ENCODE data around the gene ITSN1.

The ITSN1 gene

GRCh38 chr21:33817138-33817537 lies 174.8 kb downstream of the ITSN1 start:
- DNase-seq: no peak

- no peak for DNase-seq
These were observed 175.6 kb downstream of the ITSN1 start for GRCh38 chr21:33817663-33818451.

GRCh38 chr21:33820230-33820770 lies 178.0 kb downstream of the ITSN1 start:
- DNase-seq: no peak

DNA sequence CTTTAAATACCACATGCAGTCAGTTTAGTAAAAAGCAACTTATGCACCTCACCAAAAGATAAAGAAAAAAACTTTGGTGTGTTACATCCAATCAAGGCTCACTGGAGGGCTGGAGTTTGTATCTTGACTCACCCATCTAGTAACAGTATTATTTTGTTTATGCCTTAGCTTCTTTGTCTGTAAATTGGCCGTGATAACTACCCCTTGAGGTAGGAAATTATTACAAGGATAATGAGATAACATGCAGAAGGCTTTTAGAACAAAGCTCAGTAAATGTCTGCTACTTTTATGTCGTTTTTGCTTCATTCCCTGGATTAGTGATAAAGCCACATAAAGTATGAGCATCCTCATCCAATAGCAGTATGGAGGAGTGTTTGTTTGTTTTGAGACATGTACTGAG lies 178.5 kb downstream of the ITSN1 start:
- DNase-seq: no peak

GRCh38 chr21:33821503-33822322 lies 179.4 kb downstream of the ITSN1 start:
- no peak for DNase-seq

- DNase-seq: no peak
These were observed 182.0 kb downstream of the ITSN1 start for GRCh38 chr21:33824156-33824941.

DNA sequence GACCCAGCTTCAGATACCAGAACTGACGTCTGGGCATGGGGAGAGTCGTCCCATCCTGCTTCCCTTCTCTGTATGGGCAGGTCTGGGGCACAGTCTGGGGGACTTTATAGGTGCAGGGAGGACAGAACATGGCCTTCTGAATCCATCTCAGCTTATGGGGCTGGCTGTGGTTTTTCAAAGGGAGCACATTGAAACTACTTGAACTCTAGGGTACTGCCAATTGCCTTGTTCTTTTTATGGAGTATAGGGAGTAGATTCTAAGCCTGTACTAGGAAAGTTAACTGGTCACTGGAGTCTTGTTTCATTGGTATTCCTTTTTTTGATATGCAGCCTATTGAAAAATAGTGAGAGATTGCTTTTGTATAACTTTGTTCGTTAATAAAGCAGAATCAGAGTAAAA lies 183.1 kb downstream of the ITSN1 start:
- no peak for DNase-seq

GRCh38 chr21:33825915-33826314 lies 183.6 kb downstream of the ITSN1 start:
- DNase-seq: no peak

- no peak for DNase-seq
These were observed 185.8 kb downstream of the ITSN1 start for GRCh38 chr21:33828083-33828482.

GRCh38 chr21:33828577-33828976 lies 186.3 kb downstream of the ITSN1 start:
- DNase-seq: no peak

DNA sequence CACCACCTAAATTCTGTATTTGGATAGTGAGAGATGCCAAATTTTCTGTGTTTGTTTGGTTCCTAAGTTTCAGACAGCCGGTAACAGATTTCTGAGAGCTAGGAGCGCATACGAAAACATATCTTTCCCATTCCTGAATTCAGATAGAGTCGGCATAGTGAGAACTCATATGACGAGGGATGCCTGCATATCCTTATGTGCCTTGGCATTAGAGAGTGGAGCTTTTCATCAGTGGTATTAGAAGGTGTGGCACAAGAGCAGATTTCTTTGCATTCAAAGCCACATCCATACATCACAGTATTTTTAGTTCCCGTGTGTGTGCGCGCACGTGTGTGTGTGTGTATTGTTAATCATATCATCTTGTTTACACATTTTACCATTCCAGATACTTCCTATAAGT lies 187.5 kb downstream of the ITSN1 start:
- DNase-seq: no peak

DNA sequence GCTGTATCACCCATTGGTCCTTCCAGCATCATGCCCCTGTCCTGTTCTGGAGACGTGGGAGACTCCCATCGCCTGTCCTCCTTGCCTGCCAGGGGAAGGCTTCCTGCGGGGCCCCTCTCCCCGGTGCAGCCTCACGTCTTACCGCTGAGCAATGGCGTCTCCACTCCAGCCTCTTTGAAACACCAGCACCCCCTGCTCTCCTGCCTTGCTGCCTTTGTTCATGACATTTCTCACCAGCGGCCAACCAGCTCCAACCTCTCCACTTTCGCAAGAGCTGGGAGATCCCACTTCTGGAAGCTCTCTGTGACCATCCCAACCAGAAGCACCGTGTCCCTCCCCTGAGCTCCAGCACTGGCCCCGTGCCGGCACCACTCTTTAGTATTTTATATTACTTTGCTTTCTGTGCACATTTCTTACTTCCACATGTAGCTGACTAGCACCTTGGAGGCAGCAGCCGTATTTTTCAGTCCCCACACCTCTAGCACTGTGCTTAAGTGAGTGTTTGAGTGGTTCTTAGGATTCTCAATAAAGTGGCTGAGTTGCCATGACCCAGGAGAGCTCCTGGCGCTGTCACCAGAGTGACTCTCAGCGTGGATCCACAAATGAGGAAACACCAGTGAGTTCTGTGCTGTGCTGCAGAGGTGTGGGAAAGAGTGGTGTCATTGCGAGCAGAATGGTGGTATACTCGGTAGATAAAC lies 189.8 kb downstream of the ITSN1 start:
- DNase-seq: no peak

DNA sequence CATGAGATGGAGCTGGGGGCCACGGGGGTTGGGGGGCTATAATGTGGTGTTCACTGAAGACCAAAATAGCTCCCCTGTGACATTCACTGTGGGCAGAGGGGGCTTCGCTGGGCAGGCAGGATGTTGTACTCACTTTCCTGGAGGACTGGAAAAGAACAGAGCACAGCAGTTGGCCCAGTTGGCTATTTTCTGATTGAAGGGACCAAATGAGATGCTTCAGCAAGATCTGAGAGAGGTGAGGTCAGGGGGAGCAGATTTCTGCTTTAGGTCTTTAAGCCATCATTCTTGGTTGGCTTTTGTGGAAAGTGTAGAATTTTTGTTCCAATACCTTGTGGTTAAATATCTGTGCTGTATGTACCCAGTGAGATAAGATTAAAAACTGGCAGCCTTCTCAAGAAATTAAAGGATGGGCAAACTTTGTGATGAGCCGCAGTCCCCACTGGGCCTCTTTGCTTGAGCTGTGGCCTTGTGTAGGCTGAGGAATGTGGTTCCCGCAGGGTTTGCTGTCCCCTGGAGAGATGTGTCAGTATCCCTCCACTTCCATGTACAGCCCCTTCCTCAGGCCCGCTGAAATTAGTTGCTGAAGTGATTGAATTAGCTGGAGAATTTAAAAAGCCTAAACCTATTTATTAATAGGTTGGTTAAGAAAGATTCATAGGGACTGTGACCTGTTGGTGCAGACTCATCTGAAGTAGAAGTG lies 192.7 kb downstream of the ITSN1 start:
- DNase-seq: no peak

- DNase-seq: no peak
These were observed 193.6 kb downstream of the ITSN1 start for GRCh38 chr21:33835920-33836319.

- no peak for DNase-seq
These were observed 194.1 kb downstream of the ITSN1 start for GRCh38 chr21:33836408-33836807.

DNA sequence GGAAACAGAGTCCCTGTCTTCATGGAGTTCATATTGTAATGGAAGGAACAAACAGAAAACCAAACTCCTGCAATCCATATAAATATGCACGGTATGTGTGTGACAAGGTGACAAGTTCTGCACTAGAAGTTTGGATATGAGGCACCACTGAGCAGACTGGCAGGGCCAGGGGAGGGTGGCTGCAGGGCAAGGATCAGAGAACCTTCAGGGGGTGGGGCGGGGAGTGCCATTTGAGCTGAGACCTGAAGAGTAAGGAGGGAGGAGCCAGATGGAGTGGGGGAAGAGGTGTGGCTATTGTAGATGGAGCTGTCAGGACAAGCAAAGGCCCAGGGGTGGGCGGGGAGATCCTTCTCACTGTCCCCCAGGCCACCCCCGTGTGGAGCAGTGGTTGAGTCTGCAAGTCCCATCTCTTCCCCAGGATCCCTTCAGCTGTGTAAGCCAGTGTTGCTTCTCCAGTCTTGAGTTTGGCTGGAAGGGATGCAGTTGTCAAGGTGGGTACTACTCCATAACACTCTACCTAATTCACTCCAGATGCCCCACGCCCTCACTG lies 196.9 kb downstream of the ITSN1 start:
- DNase-seq: no peak

DNA sequence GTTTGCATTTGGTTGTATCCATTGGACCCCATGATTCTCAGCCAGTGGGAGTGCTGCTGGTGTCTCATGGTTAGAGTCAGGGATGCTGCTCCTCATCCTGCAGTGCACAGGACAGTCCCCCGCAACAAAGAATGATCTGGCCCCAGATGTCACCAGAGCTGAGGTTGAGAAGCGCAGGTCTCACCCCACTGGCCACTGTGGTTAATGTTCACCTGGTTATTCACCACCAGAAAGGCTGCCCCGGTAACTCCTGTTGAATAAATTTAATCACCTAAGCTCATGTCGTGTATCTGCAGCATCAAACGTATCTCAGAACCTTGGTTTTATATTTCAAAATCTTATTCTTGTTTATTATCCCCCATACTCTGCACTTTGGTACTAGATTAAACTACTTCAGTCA lies 197.5 kb downstream of the ITSN1 start:
- no peak for DNase-seq

DNA sequence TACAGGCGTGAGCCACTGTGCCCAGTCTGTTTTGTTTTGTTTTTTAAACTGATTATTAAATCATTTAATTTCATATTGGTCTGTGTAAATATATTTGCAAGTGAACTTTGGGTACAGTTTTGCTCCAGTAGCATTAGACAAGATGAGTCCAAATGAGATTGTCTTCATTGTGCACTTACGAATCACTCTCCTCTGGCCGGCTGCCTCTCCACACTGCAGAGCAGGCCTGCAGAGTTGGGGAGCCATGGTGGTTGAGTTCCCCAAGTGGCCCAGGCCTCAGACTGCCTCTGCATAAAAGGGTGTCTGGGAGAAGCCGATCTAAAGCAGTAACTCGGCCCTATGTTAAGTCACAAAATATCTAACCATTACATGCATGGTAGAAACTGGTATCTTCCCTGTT lies 198.5 kb downstream of the ITSN1 start:
- no peak for DNase-seq

DNA sequence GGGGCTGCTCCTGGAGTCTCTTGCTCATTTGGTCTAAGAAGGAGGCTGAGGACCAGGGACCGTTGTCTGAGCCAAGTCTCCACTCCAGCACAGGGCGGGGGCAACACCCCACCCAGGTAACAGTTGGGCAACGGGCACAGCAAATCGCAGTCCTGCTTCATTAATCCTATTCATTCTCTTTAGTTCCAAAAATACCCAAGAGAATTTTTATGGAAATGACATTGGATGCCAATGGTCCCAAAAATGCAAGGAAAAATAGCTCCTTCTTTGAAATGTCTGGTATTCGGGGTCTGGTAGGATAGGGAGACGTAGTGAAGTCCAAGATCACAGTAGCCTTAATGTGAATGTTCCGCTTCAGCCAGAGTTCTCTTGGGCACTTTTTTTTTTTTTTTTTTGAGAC lies 199.3 kb downstream of the ITSN1 start:
- no peak for DNase-seq

DNA sequence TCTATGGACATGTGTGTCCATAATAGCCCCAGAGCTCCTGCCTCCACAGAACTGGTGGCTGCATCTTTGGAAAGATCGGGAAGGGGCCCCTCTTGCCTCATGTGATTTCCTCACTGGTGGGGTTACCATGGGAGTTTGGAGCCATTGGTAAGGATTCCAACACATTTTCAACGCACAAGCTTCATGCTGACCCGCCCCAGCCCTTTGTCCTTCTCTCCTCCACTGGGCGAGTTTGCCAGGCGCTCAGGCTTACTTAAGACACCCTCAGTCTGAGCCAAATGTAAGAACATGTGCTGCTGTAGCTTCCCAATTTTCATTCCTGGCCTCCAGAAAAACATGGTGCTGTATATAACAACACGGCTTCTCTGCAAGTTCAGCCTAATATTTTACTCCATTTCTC lies 200.9 kb downstream of the ITSN1 start:
- no peak for DNase-seq

DNA sequence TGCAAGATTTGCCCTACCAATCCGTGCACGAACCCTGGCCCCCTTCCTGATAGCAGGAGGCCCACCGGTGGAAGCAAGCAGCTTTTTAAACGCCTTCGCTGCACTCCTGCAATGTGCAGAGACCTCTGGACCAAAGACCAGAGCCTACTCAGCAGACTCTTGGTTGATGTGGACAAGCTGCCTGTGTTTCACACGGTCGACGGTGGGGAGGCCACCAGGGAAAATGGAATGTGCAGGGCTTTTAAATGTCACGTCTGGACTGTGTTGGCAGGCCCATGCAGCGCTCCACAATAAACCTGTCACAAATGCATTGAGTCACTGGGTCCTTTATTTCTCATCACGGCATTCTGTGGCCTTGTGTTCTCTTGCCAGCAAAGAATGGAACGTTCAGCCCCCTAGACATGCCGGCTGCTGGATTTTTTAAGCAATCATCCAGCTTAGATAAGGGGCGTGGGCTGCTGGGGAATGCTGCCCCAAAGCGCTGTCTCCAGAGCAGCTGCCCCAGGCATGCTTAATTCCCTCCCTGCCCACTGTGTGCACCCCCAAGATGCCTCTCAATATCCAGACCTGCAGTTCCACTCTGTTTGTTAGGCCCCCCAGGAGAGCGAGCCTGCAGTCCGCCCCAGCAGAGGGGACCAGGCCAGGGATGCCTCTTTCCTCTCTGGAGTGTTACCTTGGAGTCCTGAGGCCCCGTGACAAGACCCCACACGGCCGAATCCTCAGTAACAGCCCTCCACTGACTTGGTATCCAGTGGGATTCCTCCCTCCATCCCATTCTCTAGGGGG lies 202.0 kb downstream of the ITSN1 start:
- no peak for DNase-seq

Data from activated CD4-positive, alpha-beta T cell treated with anti-CD3 and anti-CD28 coated beads, Interleukin-2, amount 50 U/mL, for 16 hours (primary cell).